Activated CD8-positive, alpha-beta memory T cell treated with anti-CD3 and anti-CD28 coated beads, Interleukin-2, amount 50 U/mL, for 1 hour (primary cell): ENCODE measurements around the gene DLGAP3.

Source experiments
- DNase-seq: peaks from one replicate; pipeline ENCODE4 v3.0.0-alpha.2; 2020; ENCODE audit errors: extremely low read depth

The DLGAP3 gene

GRCh38 chr1:34865981-34866761 lies 63.3 kb downstream of the DLGAP3 start:
- DNase-seq: peak; percentile 60

- no peak for DNase-seq
Measured at GRCh38 chr1:34865573-34865972, 63.9 kb downstream of the DLGAP3 start.

DNA sequence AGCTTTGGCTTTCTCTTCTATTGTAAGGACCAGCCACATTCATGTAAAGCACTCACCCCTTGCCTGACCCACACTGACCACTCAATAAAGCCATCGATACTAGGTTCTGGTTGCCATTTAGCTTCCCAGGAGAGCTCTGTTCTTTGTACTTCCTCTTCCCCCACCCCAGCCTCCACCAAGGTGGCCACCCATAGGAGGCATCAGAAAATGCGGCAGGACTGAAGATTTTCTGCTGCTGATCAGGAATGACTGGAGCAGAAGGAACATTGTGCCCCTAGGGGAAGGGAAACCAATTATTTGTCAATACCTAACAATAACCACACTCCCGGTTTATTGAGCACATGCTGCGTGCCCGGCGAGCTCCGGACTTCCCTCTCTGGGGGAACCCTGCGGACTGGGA lies 64.7 kb downstream of the DLGAP3 start:
- DNase-seq: no peak

GRCh38 chr1:34863501-34863900 lies 65.9 kb downstream of the DLGAP3 start:
- no peak for DNase-seq

GRCh38 chr1:34859446-34860200 lies 69.8 kb downstream of the DLGAP3 start, which contains the start of gene SMIM12:
Gene SMIM12, minus strand, starts transcription at chr1:34859749. Its CDS starts 3,772 bp downstream, at chr1:34855977.
- DNase-seq: peak; percentile 76

- no peak for DNase-seq
Measured at GRCh38 chr1:34858901-34859445, 70.5 kb downstream of the DLGAP3 start.

- no peak for DNase-seq
Measured at GRCh38 chr1:34856697-34857096, 72.8 kb downstream of the DLGAP3 start.

- DNase-seq: peak; percentile 60
Measured at GRCh38 chr1:34852677-34853217, 76.7 kb downstream of the DLGAP3 start.

DNA sequence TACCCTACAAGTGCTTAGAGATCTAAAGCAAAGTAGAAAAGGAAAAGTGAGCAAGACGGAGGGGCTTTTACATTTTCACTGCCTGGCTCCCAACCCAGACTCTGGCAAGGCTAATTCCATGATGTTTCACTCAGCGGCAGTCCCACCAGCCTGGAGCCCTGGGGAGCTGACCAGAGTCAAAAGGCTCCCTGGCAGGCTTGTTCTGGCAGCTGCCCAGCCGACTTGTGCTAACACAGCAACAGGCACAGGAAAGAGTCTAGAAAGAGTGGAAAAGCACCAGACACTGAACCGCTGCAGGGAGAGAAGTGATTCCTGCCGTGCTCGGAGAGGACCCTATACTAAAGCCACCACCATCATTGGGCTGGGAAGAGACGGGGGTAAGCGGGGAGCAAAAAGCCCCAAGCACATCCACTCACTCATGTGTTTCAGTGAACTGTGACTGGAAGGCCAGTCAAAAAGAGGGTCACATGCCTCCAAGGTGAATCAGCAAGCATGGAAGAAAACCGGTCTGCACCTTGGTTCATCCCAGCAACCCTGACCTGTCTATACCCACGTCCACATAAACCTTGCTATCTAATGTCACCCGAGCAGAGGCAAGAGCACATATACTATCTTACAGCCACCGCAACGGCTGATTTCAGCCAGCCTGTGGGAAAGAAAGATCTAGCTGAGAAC lies 77.9 kb downstream of the DLGAP3 start:
- DNase-seq: no peak

DNA sequence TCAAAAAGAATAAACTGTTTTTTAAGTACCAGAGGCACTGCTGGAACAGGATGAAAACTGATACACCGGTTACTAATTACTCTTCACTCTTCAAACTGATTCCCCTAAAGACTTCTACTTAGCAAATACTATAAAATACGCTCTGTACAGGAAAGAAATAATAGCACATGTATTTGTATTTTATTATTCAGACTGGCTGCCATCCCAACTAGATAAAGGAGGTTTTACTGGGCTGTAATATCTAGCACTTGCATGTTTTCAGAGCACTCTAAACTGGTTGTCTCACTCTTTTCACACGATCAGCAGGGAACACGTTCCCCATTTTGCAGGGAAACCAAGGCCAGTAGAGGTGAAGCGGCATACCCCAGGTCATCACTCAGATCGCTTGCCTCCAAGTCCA lies 79.1 kb downstream of the DLGAP3 start:
- no peak for DNase-seq

- no peak for DNase-seq
Measured at GRCh38 chr1:34847094-34847493, 82.4 kb downstream of the DLGAP3 start.

GRCh38 chr1:34846265-34846664 lies 83.2 kb downstream of the DLGAP3 start:
- DNase-seq: no peak

- DNase-seq: no peak
Measured at GRCh38 chr1:34845131-34845901, 84.1 kb downstream of the DLGAP3 start.

- no peak for DNase-seq
Measured at GRCh38 chr1:34844252-34844634, 85.2 kb downstream of the DLGAP3 start.

DNA sequence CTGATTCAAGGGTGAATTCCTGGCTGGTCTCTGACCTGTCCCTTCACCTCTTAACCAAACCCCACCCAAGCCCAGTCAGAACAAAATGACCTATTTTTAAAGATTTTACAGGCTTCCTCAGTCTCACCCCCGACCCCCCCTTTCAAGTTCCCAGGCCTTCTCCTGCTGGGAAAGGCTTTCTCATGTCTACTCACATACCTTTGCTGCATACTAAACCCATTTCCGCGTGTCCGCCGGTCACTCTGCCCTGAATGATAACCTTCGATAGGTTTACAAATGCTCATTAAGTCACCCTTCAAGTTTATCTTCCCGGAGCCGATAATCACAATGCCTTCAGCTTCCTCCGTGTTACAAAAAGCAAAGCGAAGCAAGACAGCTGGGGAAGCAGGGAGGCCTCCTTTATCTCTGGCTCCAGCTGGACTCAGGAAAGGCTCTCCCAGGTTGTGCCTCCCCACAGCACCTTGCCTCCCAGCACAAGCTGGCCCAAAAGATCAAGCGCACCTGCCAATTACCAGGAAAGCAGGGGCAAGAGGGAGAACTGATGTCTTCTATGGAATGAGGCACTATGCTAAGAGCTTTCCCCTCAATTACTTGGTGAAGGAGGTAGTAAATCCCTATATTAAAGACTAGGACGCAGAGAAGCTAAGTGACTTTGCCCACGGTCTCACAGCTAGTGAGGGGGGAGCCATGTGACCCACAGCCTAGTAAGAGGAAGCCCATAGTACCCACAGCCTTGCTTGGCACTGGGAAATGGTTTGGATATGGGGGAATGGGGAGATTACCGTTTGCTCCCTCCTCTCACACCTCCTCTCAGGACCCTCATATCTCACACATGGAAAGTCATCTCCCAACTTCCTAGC lies 85.8 kb downstream of the DLGAP3 start:
- no peak for DNase-seq

GRCh38 chr1:34842952-34843371 lies 86.5 kb downstream of the DLGAP3 start:
- DNase-seq: no peak

GRCh38 chr1:34842073-34842472 lies 87.4 kb downstream of the DLGAP3 start:
- no peak for DNase-seq

- DNase-seq: no peak
Measured at GRCh38 chr1:34840426-34840825, 89.0 kb downstream of the DLGAP3 start.

- no peak for DNase-seq
Measured at GRCh38 chr1:34839526-34840305, 89.7 kb downstream of the DLGAP3 start.
